Measurements from ENCODE around the gene RABL6. TPM values are rescaled to one million over a fixed set of nuclear protein-coding genes. Genes with fewer than 3 reads are reported as not detected.
"Not testable (repeated sequence)": the region's sequence is repeated elsewhere in the genome, so short reads cannot be mapped to it uniquely, and the experiment has no call there.

The RABL6 gene
- total RNA-seq, 4 donors from 2014 or later: 63.0 to 74.5 (median 71.3) TPM

DNA sequence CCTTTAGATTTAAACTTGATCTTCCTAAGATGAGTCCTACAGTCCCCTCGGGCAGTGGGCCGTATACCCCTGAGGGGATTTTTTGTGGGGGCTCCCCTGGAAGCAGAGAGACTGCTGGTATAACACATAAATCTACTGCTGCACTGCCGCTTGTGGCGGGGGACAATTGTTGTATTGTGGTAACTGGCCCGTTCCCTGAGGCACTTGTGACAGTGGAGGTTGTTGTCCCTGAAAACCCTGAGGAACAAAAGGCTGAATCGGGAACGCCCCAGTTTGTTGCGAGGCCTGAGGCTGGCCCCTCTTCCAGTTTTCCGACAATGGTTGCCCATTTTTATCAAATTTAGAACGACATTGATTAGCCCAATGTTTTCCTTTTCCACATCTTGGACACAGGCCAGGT is 21.3 kb upstream of the RABL6 start:
- peak overlapping the region; percentile 61 to 84 (median 67) for H3K27ac ChIP-seq
- no peaks in the 10 kb centered on the region for H3K36me3 ChIP-seq
- no peak for DNase-seq (ENCODE audit: low spot score in 2 of 2)
- peaks cover 0 to 28% (median 17%) of the 10 kb centered on the region in 4 donors for H3K4me1 ChIP-seq
- H3K27me3 ChIP-seq: no peaks in the 10 kb centered on the region
- H3K9me3 ChIP-seq: no peaks in the 10 kb centered on the region
- 35 to 55% methylated on average over 10 of the region's 10 CpGs for WGBS, 2 donors
- TF ChIP-seq POLR2A (IDR thresholded peaks at IDR 0.05): no peak
- TF ChIP-seq, protein P1, sequence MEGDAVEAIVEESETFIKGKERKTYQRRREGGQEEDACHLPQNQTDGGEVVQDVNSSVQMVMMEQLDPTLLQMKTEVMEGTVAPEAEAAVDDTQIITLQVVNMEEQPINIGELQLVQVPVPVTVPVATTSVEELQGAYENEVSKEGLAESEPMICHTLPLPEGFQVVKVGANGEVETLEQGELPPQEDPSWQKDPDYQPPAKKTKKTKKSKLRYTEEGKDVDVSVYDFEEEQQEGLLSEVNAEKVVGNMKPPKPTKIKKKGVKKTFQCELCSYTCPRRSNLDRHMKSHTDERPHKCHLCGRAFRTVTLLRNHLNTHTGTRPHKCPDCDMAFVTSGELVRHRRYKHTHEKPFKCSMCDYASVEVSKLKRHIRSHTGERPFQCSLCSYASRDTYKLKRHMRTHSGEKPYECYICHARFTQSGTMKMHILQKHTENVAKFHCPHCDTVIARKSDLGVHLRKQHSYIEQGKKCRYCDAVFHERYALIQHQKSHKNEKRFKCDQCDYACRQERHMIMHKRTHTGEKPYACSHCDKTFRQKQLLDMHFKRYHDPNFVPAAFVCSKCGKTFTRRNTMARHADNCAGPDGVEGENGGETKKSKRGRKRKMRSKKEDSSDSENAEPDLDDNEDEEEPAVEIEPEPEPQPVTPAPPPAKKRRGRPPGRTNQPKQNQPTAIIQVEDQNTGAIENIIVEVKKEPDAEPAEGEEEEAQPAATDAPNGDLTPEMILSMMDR (IDR thresholded peaks at IDR 0.05): no peak
- TF ChIP-seq EP300 (IDR thresholded peaks at IDR 0.05): no peak
- H3K4me3 ChIP-seq: no peak overlapping the region

DNA sequence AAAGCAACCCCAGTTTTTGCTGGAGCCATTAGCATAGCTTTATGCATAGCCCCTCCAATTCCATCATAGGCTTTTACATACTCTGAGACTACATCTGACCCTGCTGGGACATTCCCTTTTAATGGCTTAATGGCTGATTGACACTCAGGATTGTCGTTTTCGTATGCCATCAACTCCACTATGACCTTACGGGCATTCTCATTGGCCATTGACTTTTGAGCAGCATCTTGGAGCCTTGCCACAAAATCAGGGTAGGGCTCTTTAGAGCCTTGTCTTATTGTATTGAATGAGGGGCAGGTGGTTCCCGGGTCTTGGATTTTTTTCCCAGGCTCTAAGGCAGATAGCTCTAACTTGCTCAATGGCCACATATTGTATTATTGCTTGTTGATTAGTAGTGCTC is 20.8 kb upstream of the RABL6 start:
- DNase-seq (ENCODE audit: low spot score in 2 of 2); H3K36me3 ChIP-seq; H3K27me3 ChIP-seq; H3K4me3 ChIP-seq; H3K9me3 ChIP-seq: not testable (repeated sequence)
- peaks cover 0 to 33% (median 21%) of the 10 kb centered on the region in 4 donors for H3K4me1 ChIP-seq
- 27% methylated on average over 4 of the region's 4 CpGs for WGBS, 2 donors
- H3K27ac ChIP-seq: peak overlapping the region; percentile 61 to 84 (median 67)

GRCh38 chr9:136787690-136788400 is 19.9 kb upstream of the RABL6 start:
- Histone ChIP-seq H3K27ac (peak overlapping the region in 3 of 4 donors; percentile 61 to 84 (median 70)), H3K27me3 (no peaks in the 10 kb centered on the region), H3K9me3 (no peaks in the 10 kb centered on the region), H3K4me3 (no peak overlapping the region), H3K4me1 (peaks cover 0 to 42% (median 25%) of the 10 kb centered on the region in 4 donors), H3K36me3 (peaks cover 0 to 4% (median 0%) of the 10 kb centered on the region in 3 donors)
- DNase-seq (ENCODE audit: low spot score in 2 of 2): peak in 1 of 2 donors; percentile 77
- 21 to 22% methylated on average over 21 of the region's 21 CpGs for WGBS, 2 donors
- TF ChIP-seq, protein P1 (IDR thresholded peaks at IDR 0.05): peak; percentile 72 to 91 (median 86)
- peak in 1 of 2 donors; percentile 18 for TF ChIP-seq EP300 (IDR thresholded peaks at IDR 0.05)
- TF ChIP-seq POLR2A (IDR thresholded peaks at IDR 0.05): no peak

DNA sequence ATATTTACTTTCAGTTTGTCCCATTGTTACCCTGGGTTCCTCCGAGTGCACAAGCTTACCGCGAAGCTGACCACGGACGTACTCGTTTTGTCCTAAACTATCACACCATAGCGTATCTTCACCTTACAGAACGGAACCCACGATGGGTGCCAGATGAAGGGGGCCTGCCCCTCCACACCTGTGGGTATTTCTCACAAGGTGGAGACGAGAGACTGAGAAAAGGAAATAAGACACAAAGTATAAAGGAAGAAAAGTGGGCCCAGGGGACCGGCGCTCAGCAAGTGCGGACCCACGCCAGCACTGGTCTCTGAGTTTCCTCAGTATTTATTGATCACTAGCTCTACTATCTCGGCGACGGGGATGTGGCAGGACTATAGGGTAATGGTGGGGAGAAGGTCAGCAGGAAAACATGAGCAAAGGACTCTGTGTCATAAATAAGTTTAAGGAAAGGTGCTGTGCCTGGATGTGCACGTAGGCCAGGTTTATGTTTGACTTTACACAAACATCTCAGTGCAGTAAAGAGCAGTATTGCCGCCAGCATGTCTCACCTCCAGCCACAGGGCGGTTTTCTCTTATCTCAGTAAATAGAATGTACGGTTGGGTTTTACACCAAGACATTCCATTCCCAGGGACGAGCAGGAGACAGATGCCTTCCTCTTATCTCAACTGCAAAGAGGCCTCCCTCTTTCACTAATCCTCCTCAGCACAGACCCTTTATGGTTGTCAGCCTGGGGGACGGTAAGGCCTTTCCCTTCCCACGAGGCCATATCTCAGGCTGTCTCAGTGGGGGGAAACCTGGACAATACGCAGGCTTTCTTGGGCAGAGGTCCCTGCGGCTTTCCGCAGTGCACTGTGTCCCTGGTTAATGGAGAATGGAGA is 18.9 kb upstream of the RABL6 start:
- peaks cover 0 to 15% (median 0%) of the 10 kb centered on the region in 3 donors for H3K36me3 ChIP-seq
- H3K4me1 ChIP-seq: peaks cover 0 to 51% (median 25%) of the 10 kb centered on the region in 4 donors
- not testable (repeated sequence) for H3K27me3 ChIP-seq; H3K4me3 ChIP-seq; H3K9me3 ChIP-seq; DNase-seq (ENCODE audit: low spot score in 2 of 2)
- peak overlapping the region in 3 of 4 donors; percentile 2 to 98 (median 94) for H3K27ac ChIP-seq
- 77 to 79% methylated on average over 27 of the region's 27 CpGs for WGBS, 2 donors

DNA sequence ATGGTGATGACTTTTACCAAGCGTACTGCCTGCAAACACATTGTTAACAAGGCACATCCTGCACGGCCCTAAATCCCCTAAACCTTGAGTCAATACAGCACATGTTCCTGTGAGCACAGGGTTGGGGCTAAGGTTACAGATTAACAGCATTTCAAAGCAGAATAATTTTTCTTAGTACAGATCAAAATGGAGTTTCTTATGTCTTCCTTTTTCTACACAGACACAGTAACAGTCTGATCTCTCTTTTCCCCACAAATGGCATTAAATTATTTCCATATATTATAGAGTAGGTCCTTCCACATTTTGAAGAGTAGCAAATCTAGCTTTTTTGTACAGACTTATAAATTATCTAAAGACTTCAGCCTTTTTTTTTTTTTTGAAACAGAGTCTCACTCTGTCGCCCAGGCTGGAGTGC is 18.2 kb upstream of the RABL6 start:
- DNase-seq (ENCODE audit: low spot score in 2 of 2): no peak
- H3K27ac ChIP-seq: peak overlapping the region; percentile 2 to 98 (median 88)
- 68 to 73% methylated on average over 3 of the region's 3 CpGs for WGBS, 2 donors

More for the DNA sequence above, 18.2 kb upstream of the RABL6 start:
- peaks cover 0 to 48% (median 25%) of the 10 kb centered on the region in 4 donors for H3K4me1 ChIP-seq
- no peak overlapping the region for H3K4me3 ChIP-seq
- H3K9me3 ChIP-seq: no peaks in the 10 kb centered on the region
- TF ChIP-seq, protein P1 (IDR thresholded peaks at IDR 0.05): no peak
- TF ChIP-seq POLR2A (IDR thresholded peaks at IDR 0.05) (no peak), EP300 (IDR thresholded peaks at IDR 0.05) (no peak)
- H3K36me3 ChIP-seq: peaks cover 0 to 21% (median 0%) of the 10 kb centered on the region in 3 donors
- no peaks in the 10 kb centered on the region for H3K27me3 ChIP-seq
